ENCODE results near the gene SPPL3.

Gene SPPL3

DNA sequence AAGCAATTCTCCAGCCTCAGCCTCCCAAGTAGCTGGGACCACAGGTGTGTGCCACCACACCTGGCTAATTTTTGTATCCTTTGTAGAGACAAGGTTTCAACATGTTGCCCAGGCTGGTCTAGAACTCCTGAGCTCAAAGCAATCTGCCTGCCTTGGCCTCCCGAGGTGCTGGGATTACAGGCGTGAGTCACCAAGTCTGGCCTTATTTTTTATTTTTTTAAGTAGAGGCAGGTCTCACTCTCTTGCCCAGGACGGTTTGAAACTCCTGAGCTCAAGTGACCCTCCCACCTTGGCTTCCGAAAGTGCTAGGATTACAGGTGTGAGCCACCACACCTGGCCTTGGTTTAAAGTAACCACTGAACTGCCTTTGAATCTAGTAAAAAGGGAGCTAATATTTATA lies 56.8 kb downstream of the SPPL3 start:
- H4K20me1 ChIP-seq (ENCODE audit: control insufficient read depth, insufficient read depth, low read depth, low read length), result peaks cover 4% of the 10 kb centered on the region

GRCh38 chr12:120846721-120847120 lies 57.4 kb downstream of the SPPL3 start:
- Histone ChIP-seq H3K79me2 (ENCODE audit: control insufficient read depth, low read length) (peaks cover 53% of the 10 kb centered on the region), H3K36me3 (ENCODE audit: control insufficient read depth, low read length) (no peaks in the 10 kb centered on the region), H3K27me3 (ENCODE audit: control insufficient read depth, low read length) (no peaks in the 10 kb centered on the region), H3F3A (ENCODE audit: control insufficient read depth, insufficient read depth) (no peaks in the 10 kb centered on the region), H3K4me3 (ENCODE audit: low read length) (no peak overlapping the region), H3K9me2 (replicated peaks; ENCODE audit: control insufficient read depth, low read length) (no peaks in the 10 kb centered on the region), H3K9me3 (ENCODE audit: control insufficient read depth, insufficient read depth, low read length) (no peaks in the 10 kb centered on the region), H3K4me1 (ENCODE audit: control insufficient read depth, low read length) (peaks cover 44% of the 10 kb centered on the region), H3K4me2 (ENCODE audit: low read length) (no peak overlapping the region), H3K27ac (ENCODE audit: low read depth, low read length) (no peak overlapping the region), H4K20me1 (ENCODE audit: control insufficient read depth, insufficient read depth, low read depth, low read length) (peaks cover 4% of the 10 kb centered on the region)
- no peak for TF ChIP-seq EZH2phosphoT487 (IDR thresholded peaks at IDR 0.05; ENCODE audit: borderline replicate concordance, low read length)
- no peak for TF ChIP-seq CTCF (IDR thresholded peaks at IDR 0.05; ENCODE audit: low read depth, low read length, poor library complexity, severe bottlenecking)

More for the DNA sequence above, 56.8 kb downstream of the SPPL3 start:
- peaks cover 56% of the 10 kb centered on the region for H3K79me2 ChIP-seq (ENCODE audit: control insufficient read depth, low read length)
- H3F3A ChIP-seq (ENCODE audit: control insufficient read depth, insufficient read depth), result no peaks in the 10 kb centered on the region
- H3K4me3 ChIP-seq (ENCODE audit: low read length), result no peak overlapping the region
- no peaks in the 10 kb centered on the region for H3K9me2 ChIP-seq (replicated peaks; ENCODE audit: control insufficient read depth, low read length)
- TF ChIP-seq EZH2phosphoT487 (IDR thresholded peaks at IDR 0.05; ENCODE audit: borderline replicate concordance, low read length), result no peak
- TF ChIP-seq CTCF (IDR thresholded peaks at IDR 0.05; ENCODE audit: low read depth, low read length, poor library complexity, severe bottlenecking), result no peak
- no peaks in the 10 kb centered on the region for H3K36me3 ChIP-seq (ENCODE audit: control insufficient read depth, low read length)
- H3K9me3 ChIP-seq (ENCODE audit: control insufficient read depth, insufficient read depth, low read length), result no peaks in the 10 kb centered on the region
- peak overlapping the region; percentile 11 for H3K27ac ChIP-seq (ENCODE audit: low read depth, low read length)
- no peaks in the 10 kb centered on the region for H3K27me3 ChIP-seq (ENCODE audit: control insufficient read depth, low read length)
- peaks cover 48% of the 10 kb centered on the region for H3K4me1 ChIP-seq (ENCODE audit: control insufficient read depth, low read length)
- H3K4me2 ChIP-seq (ENCODE audit: low read length), result peak overlapping the region; percentile 42

- Histone ChIP-seq H4K20me1 (ENCODE audit: control insufficient read depth, insufficient read depth, low read depth, low read length) (peaks cover under 1% of the 10 kb centered on the region; the same call in 1 of the 2 replicates), H3K9me3 (ENCODE audit: control insufficient read depth, insufficient read depth, low read length) (no peaks in the 10 kb centered on the region), H3K79me2 (ENCODE audit: control insufficient read depth, low read length) (peaks cover 44% of the 10 kb centered on the region), H3F3A (ENCODE audit: control insufficient read depth, insufficient read depth) (no peaks in the 10 kb centered on the region), H3K36me3 (ENCODE audit: control insufficient read depth, low read length) (no peaks in the 10 kb centered on the region), H3K9me2 (replicated peaks; ENCODE audit: control insufficient read depth, low read length) (no peaks in the 10 kb centered on the region), H3K4me3 (ENCODE audit: low read length) (no peak overlapping the region), H3K4me2 (ENCODE audit: low read length) (no peak overlapping the region), H3K27ac (ENCODE audit: low read depth, low read length) (no peak overlapping the region), H3K4me1 (ENCODE audit: control insufficient read depth, low read length) (peaks cover 34% of the 10 kb centered on the region), H3K27me3 (ENCODE audit: control insufficient read depth, low read length) (no peaks in the 10 kb centered on the region)
- TF ChIP-seq EZH2phosphoT487 (IDR thresholded peaks at IDR 0.05; ENCODE audit: borderline replicate concordance, low read length) (no peak), CTCF (IDR thresholded peaks at IDR 0.05; ENCODE audit: low read depth, low read length, poor library complexity, severe bottlenecking) (no peak)
These were observed 58.5 kb downstream of the SPPL3 start for GRCh38 chr12:120845696-120846095.
